ENCODE data around the gene ARHGEF12.

DNA sequence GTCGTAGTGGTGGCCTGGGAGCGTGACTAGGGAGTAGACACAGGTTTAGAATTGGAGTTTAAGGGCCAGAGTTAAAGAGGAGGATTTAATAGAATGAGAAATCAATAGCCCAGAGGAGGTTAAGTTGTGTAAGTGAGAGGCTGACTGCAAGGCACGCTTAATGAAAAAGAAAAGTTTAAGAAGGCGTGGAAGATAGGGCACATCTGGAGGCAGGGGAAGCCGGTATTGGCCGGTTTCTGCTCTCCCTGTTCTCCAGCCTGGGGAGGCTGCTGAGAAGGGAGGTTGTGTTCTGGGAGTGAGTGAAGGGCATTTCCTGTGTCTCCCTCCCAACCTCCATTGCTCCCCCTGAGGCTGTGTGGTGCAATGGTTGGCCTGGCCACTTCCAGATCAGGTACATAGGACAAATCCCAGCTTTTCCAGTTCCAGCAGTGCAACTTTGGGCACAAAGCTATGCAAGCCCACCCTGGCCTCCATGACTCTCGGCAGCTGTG, 181.6 kb downstream of the ARHGEF12 start:
- TF ChIP-seq, protein P1, sequence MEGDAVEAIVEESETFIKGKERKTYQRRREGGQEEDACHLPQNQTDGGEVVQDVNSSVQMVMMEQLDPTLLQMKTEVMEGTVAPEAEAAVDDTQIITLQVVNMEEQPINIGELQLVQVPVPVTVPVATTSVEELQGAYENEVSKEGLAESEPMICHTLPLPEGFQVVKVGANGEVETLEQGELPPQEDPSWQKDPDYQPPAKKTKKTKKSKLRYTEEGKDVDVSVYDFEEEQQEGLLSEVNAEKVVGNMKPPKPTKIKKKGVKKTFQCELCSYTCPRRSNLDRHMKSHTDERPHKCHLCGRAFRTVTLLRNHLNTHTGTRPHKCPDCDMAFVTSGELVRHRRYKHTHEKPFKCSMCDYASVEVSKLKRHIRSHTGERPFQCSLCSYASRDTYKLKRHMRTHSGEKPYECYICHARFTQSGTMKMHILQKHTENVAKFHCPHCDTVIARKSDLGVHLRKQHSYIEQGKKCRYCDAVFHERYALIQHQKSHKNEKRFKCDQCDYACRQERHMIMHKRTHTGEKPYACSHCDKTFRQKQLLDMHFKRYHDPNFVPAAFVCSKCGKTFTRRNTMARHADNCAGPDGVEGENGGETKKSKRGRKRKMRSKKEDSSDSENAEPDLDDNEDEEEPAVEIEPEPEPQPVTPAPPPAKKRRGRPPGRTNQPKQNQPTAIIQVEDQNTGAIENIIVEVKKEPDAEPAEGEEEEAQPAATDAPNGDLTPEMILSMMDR (IDR thresholded peaks at IDR 0.05): no peak
- TF ChIP-seq EP300 (IDR thresholded peaks at IDR 0.05): no peak
- TF ChIP-seq SREBF2 (IDR thresholded peaks at IDR 0.05): no peak
- TF ChIP-seq HOXB13 (CRISPR knock-in tag; IDR thresholded peaks at IDR 0.05; ENCODE audit: low read depth): no peak
- TF ChIP-seq SMC3 (IDR thresholded peaks at IDR 0.05): no peak
- TF ChIP-seq CBX8 (IDR thresholded peaks at IDR 0.05): no peak
- no peak for TF ChIP-seq RNF2 (IDR thresholded peaks at IDR 0.05; ENCODE audit: borderline replicate concordance, low read depth)
- TF ChIP-seq POLR2A (IDR thresholded peaks at IDR 0.05; ENCODE audit: low read length): no peak
